ENCODE results near the gene IFIH1.

- TF ChIP-seq CTCF (IDR thresholded peaks at IDR 0.05; ENCODE audit: low read length) = no peak
- no peak for TF ChIP-seq EZH2phosphoT487 (IDR thresholded peaks at IDR 0.05; ENCODE audit: low read length)
- TF ChIP-seq EZH2 (optimal IDR thresholded peaks at IDR 0.05; ENCODE audit: low read depth, low read length) = no peak
Measured at GRCh38 chr2:162243294-162243693, 75.2 kb downstream of the IFIH1 start, which contains the start of gene FAP.
